ENCODE data around the gene DRAXIN.

Gene DRAXIN

DNA sequence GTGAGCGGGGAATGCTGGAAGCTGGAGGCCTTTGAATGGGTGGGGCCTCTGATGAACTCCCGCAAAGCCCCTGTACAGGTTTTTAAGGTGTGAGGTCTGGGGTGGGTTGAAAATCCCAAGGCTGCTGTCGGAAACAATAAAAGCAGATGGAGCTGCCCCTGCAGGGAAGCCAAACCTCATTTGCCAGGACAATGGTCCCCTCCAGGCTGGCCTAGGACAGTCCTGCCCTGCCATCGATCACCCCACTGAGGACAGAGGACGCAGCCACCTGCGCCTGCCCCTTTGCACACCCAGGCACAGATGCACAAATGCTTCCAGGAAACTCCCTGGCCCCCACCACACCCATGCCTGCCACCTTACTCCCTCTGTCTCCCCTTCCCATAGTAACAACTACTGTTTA, 4.4 kb downstream of the DRAXIN start:
- TF ChIP-seq Cebpa-rat (IDR thresholded peaks at IDR 0.05), result no peak
- Histone ChIP-seq H3K27ac (no peak overlapping the region), H3K4me3 (no peak overlapping the region), H3K27me3 (no peaks in the 10 kb centered on the region), H3K4me2 (peak overlapping the region; percentile 32), H3K9ac (peak overlapping the region; percentile 38; the same call in 1 of the 2 replicates), H4K20me1 (peaks cover 89% of the 10 kb centered on the region), H3K4me1 (peaks cover 88% of the 10 kb centered on the region), H3K36me3 (peaks cover 21% of the 10 kb centered on the region), H3K9me3 (no peaks in the 10 kb centered on the region)

DNA sequence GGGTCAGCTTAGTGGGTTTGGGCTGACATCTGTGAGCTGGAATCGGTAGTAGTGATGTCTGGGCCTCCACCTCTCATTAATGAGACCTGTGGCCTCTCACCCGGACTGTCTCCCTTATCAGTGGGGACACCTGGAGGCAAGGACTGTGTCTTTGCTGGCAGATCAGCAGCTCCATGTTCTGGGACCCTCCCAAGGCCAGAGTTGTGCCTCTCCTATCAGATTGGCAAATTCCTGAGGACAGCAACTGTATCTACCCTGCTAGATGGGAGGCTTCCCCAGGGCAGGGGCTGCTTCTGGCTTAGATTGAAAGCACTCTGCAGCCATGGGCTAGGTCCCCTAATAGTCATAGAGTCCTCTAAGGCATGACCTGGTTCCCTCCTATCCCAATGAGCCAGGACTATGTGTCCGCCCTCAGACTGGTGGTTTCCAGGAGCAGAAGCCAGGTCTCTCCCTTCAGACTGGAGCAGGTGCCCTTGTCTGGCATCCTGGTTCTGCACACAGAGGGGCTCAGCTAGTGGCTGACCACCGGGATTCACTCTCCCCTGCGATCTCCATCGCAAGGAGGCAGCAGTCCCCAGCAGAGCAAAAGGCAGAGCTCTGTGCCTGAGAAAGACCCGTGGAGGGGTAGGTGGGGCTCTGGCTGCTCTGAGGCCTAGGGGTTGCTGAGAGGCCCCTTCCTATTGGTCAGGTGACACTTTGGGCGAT, 5.8 kb downstream of the DRAXIN start:
- no peaks in the 10 kb centered on the region for H3K9me3 ChIP-seq
- peak overlapping the region; percentile 32; the same call in 1 of the 2 replicates for H3K9ac ChIP-seq
- peak overlapping the region; percentile 97 for H3K4me2 ChIP-seq
- peaks cover 100% of the 10 kb centered on the region for H4K20me1 ChIP-seq
- peaks cover 30% of the 10 kb centered on the region for H3K36me3 ChIP-seq
- no peak overlapping the region for H3K4me3 ChIP-seq
- TF ChIP-seq Cebpa-rat (IDR thresholded peaks at IDR 0.05), result no peak
- H3K27me3 ChIP-seq, result no peaks in the 10 kb centered on the region
- H3K4me1 ChIP-seq, result peaks cover 100% of the 10 kb centered on the region
- no peak overlapping the region for H3K27ac ChIP-seq

DNA sequence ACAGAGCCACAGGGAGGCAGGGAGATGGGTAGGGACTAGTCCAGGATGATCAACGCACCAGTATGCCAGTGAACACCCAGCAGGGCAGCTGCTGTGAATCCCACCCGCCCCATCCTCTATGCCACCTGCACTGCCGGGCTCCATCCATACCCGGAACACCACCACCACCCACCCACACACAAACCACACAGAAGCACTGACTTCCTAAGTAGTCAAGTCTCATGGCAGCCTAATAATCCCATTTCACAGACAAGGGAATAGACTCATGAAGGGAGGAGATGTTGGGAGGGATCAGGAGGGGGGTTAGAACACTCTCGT, 6.3 kb downstream of the DRAXIN start:
- Histone ChIP-seq H4K20me1 (peaks cover 100% of the 10 kb centered on the region), H3K27me3 (no peaks in the 10 kb centered on the region), H3K9ac (0 out of 2 replicates have a peak overlapping the region, but pooled peaks have one; percentile 32), H3K4me2 (peak overlapping the region; percentile 97), H3K4me3 (no peak overlapping the region), H3K4me1 (peaks cover 100% of the 10 kb centered on the region), H3K27ac (peak overlapping the region; percentile 7; the same call in 1 of the 2 replicates), H3K36me3 (peaks cover 35% of the 10 kb centered on the region), H3K9me3 (no peaks in the 10 kb centered on the region)
- no peak for TF ChIP-seq Cebpa-rat (IDR thresholded peaks at IDR 0.05)

GRCh38 chr1:11700601-11701467, 9.3 kb downstream of the DRAXIN start:
- no peak for TF ChIP-seq Cebpa-rat (IDR thresholded peaks at IDR 0.05)
- Histone ChIP-seq H3K4me3 (peak overlapping the region; percentile 54), H3K36me3 (peaks cover 24% of the 10 kb centered on the region), H3K4me2 (peak overlapping the region; percentile 97), H3K27ac (peak overlapping the region; percentile 45), H3K4me1 (peaks cover 100% of the 10 kb centered on the region), H3K27me3 (no peaks in the 10 kb centered on the region), H4K20me1 (peaks cover 100% of the 10 kb centered on the region), H3K9me3 (no peaks in the 10 kb centered on the region), H3K9ac (peak overlapping the region; percentile 53; the same call in 1 of the 2 replicates)

DNA sequence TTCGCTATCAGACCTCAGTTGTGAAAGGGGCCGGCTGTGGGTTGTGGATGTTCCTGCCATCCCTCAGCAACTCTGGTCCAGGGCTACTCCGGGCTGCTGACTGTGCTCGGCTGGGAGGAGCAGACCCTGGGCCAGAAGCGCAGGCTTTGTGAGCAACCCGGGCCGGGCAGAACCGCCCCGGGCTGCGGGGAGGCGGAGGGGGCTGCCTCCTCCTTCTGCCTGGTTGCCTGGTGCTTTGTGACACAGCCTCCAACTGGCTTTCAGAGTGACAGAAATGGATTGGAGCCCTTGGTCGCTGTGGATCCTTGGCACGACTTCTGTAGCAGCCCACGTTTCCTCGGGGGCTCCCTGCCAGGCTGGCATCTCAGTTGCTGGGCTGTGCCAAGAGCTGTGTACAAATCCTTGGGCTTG, 10.0 kb downstream of the DRAXIN start:
- Histone ChIP-seq H3K27me3 (no peaks in the 10 kb centered on the region), H3K27ac (peak overlapping the region; percentile 51; the same call in 1 of the 2 replicates)

GRCh38 chr1:11701981-11702803, 10.7 kb downstream of the DRAXIN start:
- Histone ChIP-seq H4K20me1 (peaks cover 98% of the 10 kb centered on the region), H3K9me3 (no peaks in the 10 kb centered on the region), H3K27ac (0 out of 2 replicates have a peak overlapping the region, but pooled peaks have one; percentile 51), H3K36me3 (peaks cover 25% of the 10 kb centered on the region), H3K4me1 (peaks cover 100% of the 10 kb centered on the region), H3K4me3 (no peak overlapping the region), H3K4me2 (peak overlapping the region; percentile 97), H3K27me3 (no peaks in the 10 kb centered on the region), H3K9ac (no peak overlapping the region)
- no peak for TF ChIP-seq Cebpa-rat (IDR thresholded peaks at IDR 0.05)

More for the DNA sequence above, 10.0 kb downstream of the DRAXIN start:
- H3K4me3 ChIP-seq, result no peak overlapping the region; the same call in 1 of the 2 replicates
- H3K36me3 ChIP-seq, result peaks cover 24% of the 10 kb centered on the region
- peak overlapping the region; percentile 53; the same call in 1 of the 2 replicates for H3K9ac ChIP-seq
- no peaks in the 10 kb centered on the region for H3K9me3 ChIP-seq
- TF ChIP-seq Cebpa-rat (IDR thresholded peaks at IDR 0.05), result no peak
- H3K4me1 ChIP-seq, result peaks cover 100% of the 10 kb centered on the region
- peak overlapping the region; percentile 97 for H3K4me2 ChIP-seq
- H4K20me1 ChIP-seq, result peaks cover 100% of the 10 kb centered on the region

GRCh38 chr1:11703357-11704193, 12.1 kb downstream of the DRAXIN start:
- Histone ChIP-seq H3K4me3 (no peak overlapping the region), H3K4me1 (peaks cover 100% of the 10 kb centered on the region), H3K27me3 (no peaks in the 10 kb centered on the region), H4K20me1 (peaks cover 98% of the 10 kb centered on the region), H3K27ac (peak overlapping the region; percentile 51), H3K4me2 (peak overlapping the region; percentile 97), H3K36me3 (peaks cover 33% of the 10 kb centered on the region), H3K9ac (peak overlapping the region; percentile 48; the same call in 1 of the 2 replicates), H3K9me3 (no peaks in the 10 kb centered on the region)
- no peak for TF ChIP-seq Cebpa-rat (IDR thresholded peaks at IDR 0.05)

GRCh38 chr1:11704194-11704529, 12.7 kb downstream of the DRAXIN start:
- 0 out of 2 replicates have a peak overlapping the region, but pooled peaks have one; percentile 6 for H3K4me3 ChIP-seq
- no peaks in the 10 kb centered on the region for H3K27me3 ChIP-seq
- H4K20me1 ChIP-seq, result peaks cover 98% of the 10 kb centered on the region
- peaks cover 39% of the 10 kb centered on the region for H3K36me3 ChIP-seq
- TF ChIP-seq Cebpa-rat (IDR thresholded peaks at IDR 0.05), result no peak
- H3K9me3 ChIP-seq, result no peaks in the 10 kb centered on the region
- peak overlapping the region; percentile 51 for H3K27ac ChIP-seq
- H3K4me2 ChIP-seq, result peak overlapping the region; percentile 97
- peaks cover 100% of the 10 kb centered on the region for H3K4me1 ChIP-seq
- peak overlapping the region; percentile 48 for H3K9ac ChIP-seq

Data from BLaER1 (cell line).